ENCODE data around the gene MTHFD1L. TPM values are rescaled to one million over a fixed set of nuclear protein-coding genes. Genes with fewer than 3 reads are reported as not detected.

Gene MTHFD1L
- total and polyA plus RNA-seq, 2 of the 4 experiments (the other 2 are of a cell fraction) = 43.5 to 53.2 TPM

DNA sequence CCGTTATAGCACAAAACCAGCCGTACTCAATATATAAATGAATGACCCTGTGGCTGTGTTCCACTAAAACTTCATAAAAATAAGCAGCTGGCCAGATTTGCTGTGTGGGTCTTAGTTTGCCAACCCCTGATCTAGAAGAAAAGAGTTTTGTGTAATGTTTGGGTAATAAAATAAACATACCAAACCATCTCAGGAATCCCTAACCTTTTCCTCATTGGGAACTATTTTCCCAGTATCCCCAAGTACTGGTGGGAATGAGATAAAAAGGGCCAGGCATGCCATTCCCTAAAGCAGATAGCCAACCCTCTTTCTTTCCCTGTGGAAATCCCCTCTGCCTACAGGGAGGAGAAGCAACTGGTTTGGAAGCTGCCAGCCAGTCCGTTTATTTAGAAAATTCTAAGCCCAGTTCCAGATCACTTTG is 205.1 kb downstream of the MTHFD1L start:
- Histone ChIP-seq H3K14ac (replicated peaks; ENCODE audit: low read depth, low read length) (peak overlapping the region; percentile 49; the same call in 1 of the 2 replicates), H4K20me1 (ENCODE audit: insufficient read depth, low read length) (peaks cover 11% of the 10 kb centered on the region), H3K23ac (ENCODE audit: low read depth, low read length) (no peak overlapping the region; the same call in 1 of the 2 replicates), H3K56ac (ENCODE audit: extremely low read depth, insufficient read depth, low read length) (peak overlapping the region; percentile 36), H3K4ac (ENCODE audit: low read depth, low read length) (peak overlapping the region; percentile 14; the same call in 1 of the 2 replicates), H2AFZ (replicated peaks; ENCODE audit: low read length, poor library complexity) (no peak overlapping the region), H3K9me3 (ENCODE audit: control insufficient read depth, insufficient read depth, low read length) (no peaks in the 10 kb centered on the region), H3K4me1 (ENCODE audit: control insufficient read depth, insufficient read depth, low read length) (peaks cover 21% of the 10 kb centered on the region), H3K36me3 (ENCODE audit: control insufficient read depth, insufficient read depth, low read length) (peaks cover 11% of the 10 kb centered on the region), H3K9ac (ENCODE audit: low read depth, low read length) (peak overlapping the region; percentile 21; the same call in 1 of the 2 replicates), H2BK120ac (ENCODE audit: low read depth, low read length) (peak overlapping the region; percentile 27; the same call in 1 of the 2 replicates), H4K8ac (ENCODE audit: low read depth in 2 of 2, low read length in 2 of 2) (peak overlapping the region; percentile 4 to 42; a peak in 3 of 4 replicates), H3K27ac (ENCODE audit: insufficient read depth, low read length) (peak overlapping the region; percentile 67), H2BK20ac (ENCODE audit: low read depth, low read length) (0 out of 2 replicates have a peak overlapping the region, but pooled peaks have one; percentile 44), H2AK5ac (ENCODE audit: low read depth, low read length) (no peak overlapping the region), H3K18ac (ENCODE audit: low read depth, low read length) (peak overlapping the region; percentile 51), H4K91ac (ENCODE audit: insufficient read depth, low read depth, low read length) (0 out of 2 replicates have a peak overlapping the region, but pooled peaks have one; percentile 9), H3K4me2 (ENCODE audit: low read depth, low read length) (peak overlapping the region; percentile 60), H3K9me1 (ENCODE audit: insufficient read depth, low read length) (peaks cover 14% of the 10 kb centered on the region), H3K27me3 (ENCODE audit: control insufficient read depth, insufficient read depth, low read length) (no peaks in the 10 kb centered on the region), H3K79me1 (ENCODE audit: low read depth in 1 of 2, low read length in 2 of 2) (peaks cover 21 to 38% of the 10 kb centered on the region in 2 experiments), H4K5ac (ENCODE audit: low read depth, low read length) (peak overlapping the region; percentile 26), H3K4me3 (ENCODE audit: insufficient read depth, low read depth, low read length) (peak overlapping the region; percentile 13; the same call in 1 of the 2 replicates), H2BK15ac (ENCODE audit: low read depth, low read length) (peak overlapping the region; percentile 2; the same call in 1 of the 3 replicates), H2AK9ac (replicated peaks; ENCODE audit: low read depth, low read length, poor library complexity) (no peak overlapping the region), H2BK5ac (ENCODE audit: low read depth, low read length, poor library complexity, severe bottlenecking) (peak overlapping the region; percentile 98)
- dilution Hi-C loops (cut with HindIII; ENCODE audit: low sequenced_read_pairs, unreplicated experiment) = no loop called here
- ChIA-PET CTCF (interaction anchor here (2.4 to 5.1 kb wide), 2 partner anchors 56 to 253 kb away, joined by 6 to 19 read pairs; no protein-coding TSS in a partner anchor), POLR2A (ENCODE audit: unreplicated experiment) (no interaction called here)
- TF ChIP-seq POLR2A (IDR thresholded peaks at IDR 0.05; ENCODE audit: low read depth, low read length) = no peak; the same call in none of the 2 replicates
- no peak for TF ChIP-seq SMC3 (IDR thresholded peaks at IDR 0.05; ENCODE audit: low read depth, low read length)
- no peak for TF ChIP-seq RCOR1 (IDR thresholded peaks at IDR 0.05; ENCODE audit: insufficient replicate concordance, low read length)
- TF ChIP-seq NFE2L2 (IDR thresholded peaks at IDR 0.05; ENCODE audit: low read depth, low read length) = no peak
- TF ChIP-seq MAFK (IDR thresholded peaks at IDR 0.05; ENCODE audit: low read depth, low read length) = no peak
- TF ChIP-seq CHD1 (IDR thresholded peaks at IDR 0.05; ENCODE audit: low read depth, low read length) = no peak
- TF ChIP-seq, protein P1, sequence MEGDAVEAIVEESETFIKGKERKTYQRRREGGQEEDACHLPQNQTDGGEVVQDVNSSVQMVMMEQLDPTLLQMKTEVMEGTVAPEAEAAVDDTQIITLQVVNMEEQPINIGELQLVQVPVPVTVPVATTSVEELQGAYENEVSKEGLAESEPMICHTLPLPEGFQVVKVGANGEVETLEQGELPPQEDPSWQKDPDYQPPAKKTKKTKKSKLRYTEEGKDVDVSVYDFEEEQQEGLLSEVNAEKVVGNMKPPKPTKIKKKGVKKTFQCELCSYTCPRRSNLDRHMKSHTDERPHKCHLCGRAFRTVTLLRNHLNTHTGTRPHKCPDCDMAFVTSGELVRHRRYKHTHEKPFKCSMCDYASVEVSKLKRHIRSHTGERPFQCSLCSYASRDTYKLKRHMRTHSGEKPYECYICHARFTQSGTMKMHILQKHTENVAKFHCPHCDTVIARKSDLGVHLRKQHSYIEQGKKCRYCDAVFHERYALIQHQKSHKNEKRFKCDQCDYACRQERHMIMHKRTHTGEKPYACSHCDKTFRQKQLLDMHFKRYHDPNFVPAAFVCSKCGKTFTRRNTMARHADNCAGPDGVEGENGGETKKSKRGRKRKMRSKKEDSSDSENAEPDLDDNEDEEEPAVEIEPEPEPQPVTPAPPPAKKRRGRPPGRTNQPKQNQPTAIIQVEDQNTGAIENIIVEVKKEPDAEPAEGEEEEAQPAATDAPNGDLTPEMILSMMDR (conservative IDR thresholded peaks at IDR 0.05; ENCODE audit: low read depth, low read length) = no peak
- TF ChIP-seq MXI1 (IDR thresholded peaks at IDR 0.05; ENCODE audit: borderline replicate concordance, low read depth, low read length) = no peak
- no peak for TF ChIP-seq BHLHE40 (IDR thresholded peaks at IDR 0.05; ENCODE audit: low read depth, low read length)
- TF ChIP-seq RAD21 (IDR thresholded peaks at IDR 0.05; ENCODE audit: low read length) = no peak
- no peak for TF ChIP-seq CEBPB (IDR thresholded peaks at IDR 0.05; ENCODE audit: low read depth, low read length)
- TF ChIP-seq, protein P2, sequence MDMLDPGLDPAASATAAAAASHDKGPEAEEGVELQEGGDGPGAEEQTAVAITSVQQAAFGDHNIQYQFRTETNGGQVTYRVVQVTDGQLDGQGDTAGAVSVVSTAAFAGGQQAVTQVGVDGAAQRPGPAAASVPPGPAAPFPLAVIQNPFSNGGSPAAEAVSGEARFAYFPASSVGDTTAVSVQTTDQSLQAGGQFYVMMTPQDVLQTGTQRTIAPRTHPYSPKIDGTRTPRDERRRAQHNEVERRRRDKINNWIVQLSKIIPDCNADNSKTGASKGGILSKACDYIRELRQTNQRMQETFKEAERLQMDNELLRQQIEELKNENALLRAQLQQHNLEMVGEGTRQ (IDR thresholded peaks at IDR 0.05; ENCODE audit: low read depth, low read length) = no peak
- TF ChIP-seq FOS (IDR thresholded peaks at IDR 0.05; ENCODE audit: low read depth, low read length) = no peak
- TF ChIP-seq MAZ (IDR thresholded peaks at IDR 0.05; ENCODE audit: borderline replicate concordance, low read depth, low read length) = no peak
- no peak for TF ChIP-seq RFX5 (IDR thresholded peaks at IDR 0.05; ENCODE audit: low read depth, low read length)
- TF ChIP-seq, protein P3, sequence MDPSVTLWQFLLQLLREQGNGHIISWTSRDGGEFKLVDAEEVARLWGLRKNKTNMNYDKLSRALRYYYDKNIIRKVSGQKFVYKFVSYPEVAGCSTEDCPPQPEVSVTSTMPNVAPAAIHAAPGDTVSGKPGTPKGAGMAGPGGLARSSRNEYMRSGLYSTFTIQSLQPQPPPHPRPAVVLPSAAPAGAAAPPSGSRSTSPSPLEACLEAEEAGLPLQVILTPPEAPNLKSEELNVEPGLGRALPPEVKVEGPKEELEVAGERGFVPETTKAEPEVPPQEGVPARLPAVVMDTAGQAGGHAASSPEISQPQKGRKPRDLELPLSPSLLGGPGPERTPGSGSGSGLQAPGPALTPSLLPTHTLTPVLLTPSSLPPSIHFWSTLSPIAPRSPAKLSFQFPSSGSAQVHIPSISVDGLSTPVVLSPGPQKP (IDR thresholded peaks at IDR 0.05; ENCODE audit: borderline replicate concordance, low read depth, low read length) = no peak
- BruUV-seq (replicated peaks) = no TSS peak
- intact Hi-C loops (cut with micrococcal nuclease) = no loop called here
- WGBS, 2 experiments (ENCODE audit: extremely low coverage in 2 of 2, insufficient read length in 1 of 2) = no CpG with 5 or more reads among the region's 3 CpGs
- in situ Hi-C loops (cut with MboI; ENCODE audit: low sequenced_read_pairs) = loop anchor here (25.0 kb wide), 1 partner anchor 1233 kb away; no protein-coding TSS in a partner anchor
- peak; percentile 92 for DNase-seq
- peak; percentile 50 for ATAC-seq (ENCODE audit: low read depth)
